K562 (cell line): ENCODE data around the gene FEV. TPM values are rescaled to one million over a fixed set of nuclear protein-coding genes. Genes with fewer than 3 reads are reported as not detected.

Source experiments
- EP300 ChIP-seq: IDR thresholded peaks from 2 replicates; pipeline ENCODE4 v1.6.1; 2012; ENCODE audit warnings: low read length, improper control_type of control experiment
- HDAC8 ChIP-seq: fragments of 450-650 bp; IDR thresholded peaks from 2 replicates; pipeline ENCODE4 v1.6.1; 2016; ENCODE audit warnings: mild to moderate bottlenecking, missing genetic modification characterization, moderate library complexity, missing compliant biosample characterization
- MIER1 ChIP-seq: fragments of 450-650 bp; IDR thresholded peaks from 2 replicates; pipeline ENCODE4 v1.6.1; 2016; ENCODE audit warnings: antibody characterized with exemption, mild to moderate bottlenecking, low read depth
- SMARCA5 ChIP-seq: fragments of 450-650 bp; IDR thresholded peaks from 2 replicates; pipeline ENCODE4 v1.6.1; 2016
- THRB ChIP-seq: fragments of 450-650 bp; formaldehyde crosslinking; conservative IDR thresholded peaks from 2 replicates; pipeline ENCODE4 v1.4.0; 2022; ENCODE audit warnings: mild to moderate bottlenecking, missing genetic modification characterization
- polyA plus RNA-seq, 8 experiments: library from polyadenylated mRNA; depleted of rRNA in 4 of 8; stranded (reverse) in 5 of 8; unstranded in 3 of 8; fragments of >200 nt; fragmentation: Nextera tagmentation in 2 of 8; fragmentation: Illumina TruSeq in 1 of 8; extraction: Ambion mirVana in 2 of 8; extraction: Trizol in 1 of 8; gene quantifications; 2 replicates each; pipeline versions ENCODE4 v1.2.1 to v1.2.3, GENCODE V29; 2011 to 2014; ENCODE audit warnings: inconsistent platforms in 1 of 8, missing spikeins in 1 of 8
- total RNA-seq, 7 experiments: library from RNA; depleted of rRNA in 6 of 7; stranded (reverse); fragments of >200 nt in 6 of 7; fragmentation: Illumina TruSeq in 2 of 7; extraction: Trizol in 2 of 7; gene quantifications; 2 replicates each; pipeline versions ENCODE4 v1.2.1 to v1.2.3, GENCODE V29; 2011 to 2021; ENCODE audit warnings: low replicate concordance in 1 of 7
- TF ChIP-seq, protein P1 (sequence below), 2 experiments: fragments of 450-650 bp; formaldehyde crosslinking in 1 of 2; IDR thresholded peaks; 2 replicates each; pipeline versions ENCODE4 v1.4.0 to v1.6.1; 2014 to 2020; ENCODE audit warnings: mild to moderate bottlenecking in 2 of 2, borderline replicate concordance in 1 of 2, low read depth in 1 of 2
- TF ChIP-seq, protein P2 (sequence below), 2 experiments: IDR thresholded peaks; 2 replicates each; pipeline ENCODE4 v1.6.1; 2011; ENCODE audit warnings: borderline replicate concordance in 1 of 2, control low read depth in 1 of 2, low read depth in 1 of 2, low read length in 1 of 2, mild to moderate bottlenecking in 1 of 2, mixed read lengths in 1 of 2, moderate library complexity in 1 of 2; ENCODE audit not compliant: insufficient read depth in 1 of 2, insufficient read length in 1 of 2, poor library complexity in 1 of 2, severe bottlenecking in 1 of 2; ENCODE audit errors: extremely low read depth in 1 of 2

Gene FEV
- total and polyA plus RNA-seq, 9 of the 15 experiments (the other 6 are each of a cell fraction or from before 2014, with no cell fraction given), result 0.08 to 1.6 (median 0.62) TPM; not detected in 1

GRCh38 chr2:218962859-218963492 is 22.0 kb downstream of the FEV start (continued):
- TF ChIP-seq, protein P1, sequence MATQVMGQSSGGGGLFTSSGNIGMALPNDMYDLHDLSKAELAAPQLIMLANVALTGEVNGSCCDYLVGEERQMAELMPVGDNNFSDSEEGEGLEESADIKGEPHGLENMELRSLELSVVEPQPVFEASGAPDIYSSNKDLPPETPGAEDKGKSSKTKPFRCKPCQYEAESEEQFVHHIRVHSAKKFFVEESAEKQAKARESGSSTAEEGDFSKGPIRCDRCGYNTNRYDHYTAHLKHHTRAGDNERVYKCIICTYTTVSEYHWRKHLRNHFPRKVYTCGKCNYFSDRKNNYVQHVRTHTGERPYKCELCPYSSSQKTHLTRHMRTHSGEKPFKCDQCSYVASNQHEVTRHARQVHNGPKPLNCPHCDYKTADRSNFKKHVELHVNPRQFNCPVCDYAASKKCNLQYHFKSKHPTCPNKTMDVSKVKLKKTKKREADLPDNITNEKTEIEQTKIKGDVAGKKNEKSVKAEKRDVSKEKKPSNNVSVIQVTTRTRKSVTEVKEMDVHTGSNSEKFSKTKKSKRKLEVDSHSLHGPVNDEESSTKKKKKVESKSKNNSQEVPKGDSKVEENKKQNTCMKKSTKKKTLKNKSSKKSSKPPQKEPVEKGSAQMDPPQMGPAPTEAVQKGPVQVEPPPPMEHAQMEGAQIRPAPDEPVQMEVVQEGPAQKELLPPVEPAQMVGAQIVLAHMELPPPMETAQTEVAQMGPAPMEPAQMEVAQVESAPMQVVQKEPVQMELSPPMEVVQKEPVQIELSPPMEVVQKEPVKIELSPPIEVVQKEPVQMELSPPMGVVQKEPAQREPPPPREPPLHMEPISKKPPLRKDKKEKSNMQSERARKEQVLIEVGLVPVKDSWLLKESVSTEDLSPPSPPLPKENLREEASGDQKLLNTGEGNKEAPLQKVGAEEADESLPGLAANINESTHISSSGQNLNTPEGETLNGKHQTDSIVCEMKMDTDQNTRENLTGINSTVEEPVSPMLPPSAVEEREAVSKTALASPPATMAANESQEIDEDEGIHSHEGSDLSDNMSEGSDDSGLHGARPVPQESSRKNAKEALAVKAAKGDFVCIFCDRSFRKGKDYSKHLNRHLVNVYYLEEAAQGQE (IDR thresholded peaks at IDR 0.05; ENCODE audit: borderline replicate concordance), result peak; percentile 99
- TF ChIP-seq, protein P1 (CRISPR knock-in tag; IDR thresholded peaks at IDR 0.05; ENCODE audit: low read depth), result peak; percentile 99
- TF ChIP-seq SMARCA5, result no peak
- 0 out of 2 replicates have a peak, but pooled peaks have one; percentile 25 for TF ChIP-seq HDAC8 (tag)
- TF ChIP-seq, protein P2, sequence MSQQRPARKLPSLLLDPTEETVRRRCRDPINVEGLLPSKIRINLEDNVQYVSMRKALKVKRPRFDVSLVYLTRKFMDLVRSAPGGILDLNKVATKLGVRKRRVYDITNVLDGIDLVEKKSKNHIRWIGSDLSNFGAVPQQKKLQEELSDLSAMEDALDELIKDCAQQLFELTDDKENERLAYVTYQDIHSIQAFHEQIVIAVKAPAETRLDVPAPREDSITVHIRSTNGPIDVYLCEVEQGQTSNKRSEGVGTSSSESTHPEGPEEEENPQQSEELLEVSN (IDR thresholded peaks at IDR 0.05; ENCODE audit: borderline replicate concordance in 1 of 2, extremely low read depth in 1 of 2, insufficient read depth in 1 of 2, insufficient read length in 1 of 2, low read depth in 1 of 2, low read length in 1 of 2, poor library complexity in 1 of 2, severe bottlenecking in 1 of 2), result no peak
- peak; percentile 96 for TF ChIP-seq MIER1
- TF ChIP-seq THRB (CRISPR knock-in tag), result no peak
- no peak for TF ChIP-seq EP300
